ENCODE results near the gene GRM4.

The GRM4 gene

DNA sequence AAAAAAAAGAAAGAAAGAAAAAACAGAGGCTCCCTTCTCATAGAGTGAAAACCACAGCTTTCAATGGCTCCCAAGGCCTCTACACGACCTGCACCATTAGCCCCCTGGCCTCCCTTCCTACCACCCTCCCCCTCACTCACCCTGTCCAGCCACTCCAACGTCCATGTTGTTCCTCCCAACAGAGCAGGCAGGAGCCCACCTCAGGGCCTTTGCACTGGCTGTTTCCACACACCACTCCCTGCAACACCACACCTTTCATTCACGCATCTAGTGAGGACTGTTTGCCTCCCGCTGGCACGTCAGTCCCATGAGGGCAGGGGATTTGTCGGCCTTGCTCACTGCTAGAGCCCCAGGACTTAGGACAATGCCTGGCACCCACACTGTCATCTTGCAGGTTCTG, 39.5 kb downstream of the GRM4 start:
- DNase-seq, result no peak

DNA sequence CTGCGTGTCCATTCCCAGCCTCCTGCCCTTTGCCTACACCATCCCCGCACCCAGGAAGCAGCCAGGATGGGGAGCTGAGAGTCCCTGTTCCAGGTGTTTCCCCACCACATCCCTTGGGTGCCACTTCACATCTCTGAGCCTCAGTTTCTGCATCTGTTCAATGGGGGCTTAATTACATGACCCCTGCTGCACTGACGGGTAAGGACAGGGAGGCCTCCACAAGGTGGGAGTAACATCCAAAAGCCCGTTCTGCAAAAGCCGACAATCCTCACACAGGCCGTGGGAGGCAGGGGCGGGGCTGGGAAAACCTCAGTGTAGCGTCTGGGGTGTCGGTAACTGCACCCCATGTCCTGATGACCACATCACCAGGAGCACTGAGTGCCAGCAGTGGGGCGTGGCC, 41.3 kb downstream of the GRM4 start:
- DNase-seq, result no peak

DNA sequence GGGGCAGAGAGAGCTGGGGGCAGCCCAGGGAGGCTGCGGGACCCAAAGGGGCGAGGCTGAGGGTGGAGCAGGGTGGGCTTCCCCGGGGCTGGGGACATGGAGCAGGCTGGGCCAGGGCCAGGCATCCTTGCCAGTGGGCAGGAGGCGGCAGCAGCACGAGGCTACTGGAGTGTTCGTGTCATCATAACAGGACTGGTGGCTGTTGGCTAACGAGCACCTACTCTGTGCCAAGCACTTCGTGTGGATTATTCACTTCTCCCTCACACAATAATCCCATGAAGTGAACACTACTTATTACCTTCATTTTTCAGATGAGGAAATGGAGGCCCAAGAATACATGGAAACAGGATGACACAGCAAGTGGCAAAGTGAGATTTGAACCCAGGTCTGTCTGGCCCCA, 41.7 kb downstream of the GRM4 start:
- DNase-seq, result no peak

DNA sequence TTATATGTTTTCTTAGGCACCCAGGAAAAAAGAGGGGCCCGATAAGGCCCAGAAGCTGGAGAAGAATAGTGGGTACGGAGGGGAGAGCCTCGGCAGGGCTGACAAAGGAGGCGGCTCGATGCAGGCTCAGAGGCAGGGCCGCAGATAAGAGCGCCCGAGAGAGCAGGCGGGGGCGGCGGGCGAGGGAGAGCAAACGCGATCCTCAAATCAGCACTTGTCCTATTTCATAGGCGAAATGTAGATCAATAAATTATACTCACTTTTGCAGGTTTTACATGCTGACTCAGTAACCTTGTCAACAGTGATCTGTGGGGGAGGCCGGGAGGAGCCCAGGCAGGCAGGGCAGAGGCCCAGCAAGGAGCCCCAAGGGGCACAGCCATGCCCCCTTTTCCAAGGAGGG, 42.6 kb downstream of the GRM4 start:
- DNase-seq, result no peak

DNA sequence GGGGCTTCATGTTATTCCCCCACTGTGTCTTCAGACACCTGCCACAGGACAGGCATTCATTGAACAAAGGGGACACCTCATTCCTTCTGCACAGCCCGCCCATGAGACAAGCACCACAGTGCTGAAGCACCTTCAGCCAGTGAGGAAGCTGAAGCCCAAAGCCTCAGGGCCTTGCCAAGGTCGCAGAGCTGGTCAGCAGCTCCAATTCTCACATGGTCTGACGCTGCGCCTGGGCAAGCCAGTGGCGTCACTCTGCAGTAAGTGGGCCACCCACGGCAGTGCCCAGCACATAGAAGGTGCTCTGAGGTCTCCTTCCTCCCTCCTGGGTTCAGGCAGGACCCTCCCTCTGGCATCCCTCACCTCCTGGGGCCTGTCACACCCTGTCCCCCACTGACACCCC, 43.2 kb downstream of the GRM4 start:
- no peak for DNase-seq

DNA sequence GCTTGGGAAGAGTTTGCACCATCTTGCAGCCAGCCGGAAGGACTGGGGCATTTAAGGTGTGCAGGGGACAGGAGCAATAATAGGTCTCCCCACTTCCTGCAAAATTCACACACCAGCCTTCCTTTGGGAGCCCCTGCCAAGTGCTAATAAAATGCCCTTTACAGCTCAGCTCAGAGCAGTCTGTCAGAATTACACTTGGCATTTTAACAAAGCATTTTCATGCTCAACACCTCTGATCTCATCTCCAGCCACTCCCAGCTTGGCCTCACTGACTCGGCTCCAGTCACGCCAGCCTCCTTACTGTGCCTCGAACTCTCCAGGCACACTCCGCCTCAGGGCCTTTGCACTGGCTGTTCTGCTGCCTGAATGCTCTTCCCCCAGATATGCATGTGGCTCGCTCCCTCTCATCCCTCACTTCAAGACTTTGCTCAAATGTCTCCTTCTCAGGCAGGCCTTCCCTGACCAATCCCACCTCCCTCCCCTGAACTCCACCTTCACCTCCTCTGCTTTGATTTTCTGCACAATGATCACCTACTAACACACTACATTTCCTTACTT, 43.7 kb downstream of the GRM4 start:
- no peak for DNase-seq

DNA sequence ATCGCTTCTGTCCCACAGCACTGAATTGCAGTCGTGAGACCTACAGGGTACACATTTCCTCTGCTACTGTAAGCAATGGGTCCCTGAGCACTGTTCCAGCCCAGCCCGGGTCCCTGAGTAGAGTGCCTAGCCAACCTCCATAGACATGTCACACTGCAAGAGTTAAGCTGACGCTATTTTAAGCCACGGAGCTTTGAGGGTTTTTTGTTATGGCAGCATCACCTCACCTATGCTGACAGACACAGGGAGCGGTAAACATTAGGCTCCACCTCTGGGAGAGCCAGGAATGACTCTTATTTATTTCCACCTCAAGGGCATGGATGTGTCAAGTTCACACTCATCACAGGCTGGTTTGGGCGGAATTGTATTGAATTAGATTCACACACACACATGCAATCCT, 45.1 kb downstream of the GRM4 start:
- no peak for DNase-seq

DNA sequence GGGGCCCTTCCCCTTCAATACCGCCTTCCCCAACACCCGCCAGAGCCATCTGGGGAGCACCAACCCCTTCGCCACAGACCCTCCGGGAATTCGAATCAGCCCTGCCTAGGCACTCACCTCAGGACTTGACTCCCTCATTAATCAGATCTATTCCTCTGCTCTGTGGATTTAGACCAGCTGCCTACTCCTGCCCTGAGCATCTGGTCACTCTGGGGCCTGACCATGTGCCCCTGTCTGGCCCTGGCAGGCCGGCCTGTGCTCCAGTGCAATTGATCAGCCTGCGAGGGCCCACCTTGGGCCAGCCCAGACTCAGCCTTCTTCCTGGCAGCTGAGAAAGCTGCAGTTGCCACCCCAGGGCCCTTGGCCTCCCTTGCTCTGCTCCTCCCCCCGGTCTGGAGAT, 46.0 kb downstream of the GRM4 start:
- no peak for DNase-seq

DNA sequence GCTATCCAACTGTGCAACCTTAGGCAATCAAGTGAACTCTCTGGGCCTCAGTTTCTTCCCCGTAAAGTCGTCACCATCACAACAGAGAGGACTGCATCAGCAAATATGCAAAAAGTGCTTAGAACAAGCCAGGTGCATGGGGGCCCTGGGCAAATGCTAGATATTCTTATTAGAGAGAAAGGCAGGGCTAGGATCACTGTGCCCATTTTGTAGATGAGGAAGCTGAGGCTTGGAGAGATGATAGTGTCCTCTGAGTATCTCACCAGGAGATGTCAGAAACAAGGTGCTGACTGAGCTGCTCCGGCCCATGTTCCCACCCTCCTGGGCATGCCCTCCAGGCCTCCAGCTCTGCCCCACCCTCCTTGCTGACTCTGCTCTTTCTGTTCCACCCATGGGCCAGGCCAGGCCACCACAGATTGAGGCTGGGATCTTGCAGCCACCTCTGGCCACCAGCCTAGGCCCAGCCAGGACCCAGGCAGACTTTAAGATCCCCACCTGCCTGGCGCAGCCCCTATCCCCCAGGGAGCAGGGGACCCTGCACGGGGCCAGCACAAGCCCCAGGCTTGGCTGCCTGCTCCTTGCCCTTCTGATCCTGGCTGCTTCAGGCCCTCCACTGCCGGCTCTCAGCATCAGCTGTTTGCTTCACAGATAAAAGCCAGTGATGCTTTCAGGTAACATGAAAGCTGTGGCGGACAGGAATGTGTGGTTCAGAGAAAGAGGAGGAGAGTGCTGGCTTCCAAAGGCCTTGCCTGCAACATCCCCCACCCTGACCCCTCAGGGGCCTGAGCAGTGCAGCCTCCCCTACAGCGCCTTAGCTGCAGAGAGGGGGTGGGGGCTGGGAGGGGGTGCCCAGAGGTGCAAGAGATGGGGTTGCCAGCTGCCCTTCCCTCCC, 47.6 kb downstream of the GRM4 start:
- DNase-seq, result no peak

DNA sequence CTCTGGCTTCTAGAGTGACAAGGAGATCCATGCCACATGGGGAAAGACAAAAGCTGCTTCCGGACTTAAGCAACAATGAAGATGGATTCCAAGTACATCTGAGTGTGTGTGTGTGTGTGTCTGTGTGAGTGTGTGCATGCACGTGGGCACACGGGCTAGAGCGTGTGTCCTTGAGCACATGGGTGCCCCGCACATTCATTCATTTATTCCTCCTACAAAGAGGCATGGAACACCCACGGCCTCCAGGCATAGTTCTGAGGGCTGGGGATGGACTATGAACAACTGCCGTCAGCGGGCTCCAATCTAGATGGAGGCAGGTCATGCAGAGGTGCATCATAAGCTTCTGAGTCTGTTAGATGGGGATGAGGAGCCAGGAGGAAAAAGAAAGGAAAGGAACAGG, 49.1 kb downstream of the GRM4 start:
- DNase-seq, result no peak

DNA sequence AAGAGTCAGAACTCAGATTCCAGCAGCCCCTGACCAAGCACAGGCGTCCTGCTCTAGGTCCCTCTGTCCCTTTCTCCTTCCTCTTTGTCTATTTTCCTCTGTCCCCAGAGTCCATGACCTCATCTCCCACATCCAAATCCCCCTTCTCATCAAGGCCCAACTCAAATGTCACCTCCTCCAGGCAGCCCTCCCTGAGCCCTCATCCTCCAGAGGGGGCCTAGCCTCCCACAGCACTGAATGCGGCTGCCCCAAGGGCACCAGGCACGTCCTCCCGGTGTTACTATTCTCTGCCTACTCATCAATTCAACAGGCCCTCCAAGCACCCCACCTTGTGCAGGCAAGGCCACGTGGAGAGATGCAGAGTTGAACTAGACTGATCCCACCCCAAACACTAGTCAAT, 49.7 kb downstream of the GRM4 start:
- DNase-seq, result no peak

DNA sequence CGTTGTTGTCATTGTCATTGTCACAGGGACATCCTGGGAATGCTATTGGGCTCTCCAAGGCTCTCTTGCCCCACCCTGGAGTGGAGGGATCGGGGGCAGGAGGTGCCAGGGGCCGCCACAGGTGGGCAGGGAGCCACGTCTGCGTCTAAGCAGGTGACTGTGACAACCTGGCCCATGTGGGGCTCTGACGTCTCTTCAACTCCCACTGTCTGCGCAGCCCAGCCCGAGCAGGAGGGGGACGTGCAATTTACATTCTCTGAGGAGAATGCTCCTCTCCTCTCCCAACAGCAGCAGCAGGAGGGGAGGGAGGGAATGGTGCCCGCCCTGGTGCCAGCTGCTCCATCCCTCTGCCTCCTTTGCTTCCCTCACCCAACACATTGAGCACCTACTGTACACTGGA, 50.1 kb downstream of the GRM4 start:
- no peak for DNase-seq

DNA sequence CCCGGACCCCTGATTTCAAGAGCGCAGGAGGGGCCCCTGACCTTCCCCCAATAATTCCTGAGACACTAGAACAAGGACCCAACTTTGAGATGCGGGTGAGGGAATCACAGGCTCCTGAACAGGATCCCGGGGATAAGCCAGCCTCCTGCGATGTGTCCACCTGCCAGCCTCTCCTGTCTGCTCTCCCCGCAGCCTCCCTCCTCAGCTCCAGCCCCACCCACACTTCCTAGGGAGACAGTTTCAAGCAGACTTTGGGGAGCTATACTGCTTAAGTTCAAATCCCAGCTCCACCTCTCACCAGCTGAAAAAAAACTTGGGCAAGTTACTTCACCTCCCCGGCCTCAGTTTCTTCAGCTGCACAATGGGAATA, 50.8 kb downstream of the GRM4 start:
- no peak for DNase-seq

DNA sequence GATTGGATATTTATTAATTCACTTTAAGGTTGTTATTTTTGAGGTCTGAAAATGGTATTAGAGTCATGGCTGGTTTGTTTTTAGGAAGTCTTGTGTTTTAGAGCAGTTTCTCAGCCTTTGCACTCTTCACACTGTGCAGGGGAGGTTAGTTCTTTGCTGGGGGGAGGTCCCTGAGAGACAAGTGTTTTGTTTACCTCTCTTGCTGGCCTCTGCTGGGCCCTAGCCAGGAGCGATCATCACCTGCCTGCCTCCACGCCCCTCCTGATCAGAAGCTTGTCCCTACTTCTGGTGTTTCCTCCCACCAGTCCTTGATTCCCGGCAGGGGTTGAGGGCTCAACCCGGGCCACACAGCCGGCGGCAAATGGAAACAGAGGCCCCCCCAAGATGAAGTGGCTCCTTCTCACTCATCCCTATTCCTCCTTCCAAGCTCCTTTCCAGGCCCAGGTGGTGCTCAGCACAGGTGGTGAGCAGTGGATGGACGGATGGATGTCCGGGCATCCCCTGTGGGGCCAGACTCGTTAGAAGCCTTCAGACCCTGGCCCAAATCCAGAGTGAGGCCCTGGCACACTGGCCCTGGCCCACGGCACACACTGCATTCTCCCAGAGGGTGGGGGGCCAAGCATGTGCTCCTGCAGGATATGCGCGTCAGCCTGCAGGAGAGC, 51.3 kb downstream of the GRM4 start:
- no peak for DNase-seq

DNA sequence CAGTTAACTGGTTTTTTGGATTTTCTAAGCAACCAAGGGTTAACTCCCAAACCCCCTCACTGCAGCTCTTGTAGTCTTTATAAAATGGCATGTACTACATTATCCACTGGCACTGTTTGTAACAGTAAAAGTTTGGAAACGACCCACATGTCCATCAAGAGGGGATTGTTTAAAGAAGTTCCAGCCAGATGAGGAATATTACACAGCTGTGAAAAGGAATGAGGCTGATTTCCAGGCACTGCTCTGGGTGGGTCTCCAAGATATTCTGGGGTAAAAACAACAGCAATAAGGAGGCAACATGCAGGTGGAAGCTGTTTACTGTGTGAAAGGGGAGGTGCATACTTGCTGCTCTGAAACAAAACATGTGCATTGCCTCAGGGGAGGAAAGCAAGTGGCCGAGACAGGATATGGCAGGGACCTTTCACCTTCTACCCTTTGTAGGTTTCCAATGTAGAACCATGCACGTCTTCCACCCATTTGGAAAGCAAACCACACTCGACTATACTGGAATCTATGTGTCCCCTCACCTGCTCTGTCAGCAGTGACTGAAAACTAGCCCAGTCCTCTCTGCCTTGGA, 51.9 kb downstream of the GRM4 start:
- no peak for DNase-seq

DNA sequence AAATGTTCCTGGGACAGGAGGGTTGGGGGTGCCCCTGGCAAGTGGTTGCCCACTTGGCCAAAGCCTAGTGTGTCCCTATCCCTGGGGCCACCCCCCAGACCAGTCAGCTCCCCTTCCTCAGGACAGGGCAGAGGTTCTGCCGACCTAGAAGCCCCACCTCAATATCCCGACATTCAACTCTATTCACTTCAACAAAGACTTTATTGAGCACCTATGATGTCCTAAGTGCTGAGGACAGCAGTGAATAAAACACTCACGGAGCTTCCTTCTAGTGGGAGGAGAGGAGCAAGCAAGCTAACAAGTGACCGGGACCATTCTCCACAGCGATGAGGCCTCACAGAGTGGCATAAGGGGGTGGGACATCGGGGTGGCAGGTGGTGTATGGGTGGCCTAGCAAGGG, 52.7 kb downstream of the GRM4 start:
- DNase-seq, result no peak

DNA sequence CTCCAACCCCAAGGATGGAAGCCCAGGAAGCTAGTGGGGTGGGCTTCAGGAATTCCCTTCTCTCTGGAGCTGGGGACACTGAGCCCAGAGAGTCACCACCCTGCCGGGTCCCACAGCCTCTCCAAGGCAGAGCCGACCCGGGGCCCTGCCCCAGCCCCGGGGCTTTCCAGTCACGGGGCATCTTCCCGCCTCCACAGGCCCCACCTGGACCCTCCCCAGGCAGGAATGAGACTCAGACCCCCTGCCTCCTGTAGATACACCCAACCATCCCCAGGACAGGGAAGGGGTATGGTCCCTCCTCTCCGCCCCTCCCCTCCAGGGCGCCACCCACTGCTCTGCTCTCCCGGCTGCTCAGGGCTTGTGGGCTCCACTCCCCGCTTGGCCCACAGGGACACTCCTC, 53.3 kb downstream of the GRM4 start:
- DNase-seq, result no peak

DNA sequence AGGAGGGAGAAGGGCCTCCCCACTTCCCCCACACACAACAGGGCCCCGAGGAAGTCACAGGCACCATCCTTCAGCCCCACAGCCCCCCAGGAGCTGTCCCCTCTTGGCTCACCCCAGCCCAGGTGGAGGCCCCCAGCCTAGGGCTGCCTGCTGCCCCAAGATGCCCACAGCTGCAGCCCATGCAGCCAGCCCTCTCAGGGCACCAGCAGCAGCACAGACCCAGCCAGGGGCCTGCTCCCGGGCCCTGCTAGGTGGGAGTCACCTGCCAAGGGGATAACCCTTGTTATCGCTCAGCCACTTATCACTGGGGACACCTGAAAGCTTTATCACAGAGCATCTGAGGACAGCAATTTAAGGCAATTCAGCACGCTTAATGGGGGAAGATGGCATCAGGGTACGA, 55.0 kb downstream of the GRM4 start:
- no peak for DNase-seq

DNA sequence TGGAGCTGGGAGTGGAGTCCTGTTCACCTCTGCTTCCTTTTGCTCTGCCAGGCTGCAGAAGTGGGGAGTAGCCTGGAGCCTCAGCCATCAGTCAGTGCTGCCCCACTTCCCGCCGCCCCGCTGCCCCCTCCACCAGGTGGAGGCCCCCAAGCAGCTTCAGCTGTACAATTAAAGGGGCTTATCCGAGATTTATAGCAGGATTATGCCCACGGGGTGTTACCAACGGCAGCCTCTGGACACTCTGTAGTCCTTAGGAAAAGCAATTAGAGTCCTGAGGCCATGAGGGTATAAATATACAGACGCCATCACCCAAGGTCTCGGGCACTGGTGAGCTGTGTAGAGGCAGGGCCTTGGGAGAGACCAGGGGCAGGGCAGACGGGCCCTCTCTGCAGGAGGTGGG, 55.4 kb downstream of the GRM4 start:
- peak; percentile 83 for DNase-seq

DNA sequence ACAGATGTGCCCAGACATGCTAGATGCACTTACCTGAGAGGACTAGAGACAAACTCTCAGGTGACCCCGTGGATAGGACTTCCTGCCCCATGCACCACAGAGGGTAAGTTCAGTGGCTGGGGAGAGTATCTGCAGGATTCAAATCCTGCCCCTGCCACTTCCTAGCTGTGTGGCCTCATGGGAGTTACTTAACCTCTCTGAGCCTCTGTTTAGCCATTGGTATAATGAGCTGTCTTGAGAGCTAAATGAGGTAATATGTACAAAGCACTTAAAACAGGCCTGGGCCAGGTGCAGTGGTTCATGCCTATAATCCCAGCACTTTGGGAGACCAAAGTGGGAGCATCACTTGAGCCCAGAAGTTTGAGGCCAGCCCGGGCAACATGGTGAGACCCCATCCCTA, 59.3 kb downstream of the GRM4 start:
- no peak for DNase-seq

DNA sequence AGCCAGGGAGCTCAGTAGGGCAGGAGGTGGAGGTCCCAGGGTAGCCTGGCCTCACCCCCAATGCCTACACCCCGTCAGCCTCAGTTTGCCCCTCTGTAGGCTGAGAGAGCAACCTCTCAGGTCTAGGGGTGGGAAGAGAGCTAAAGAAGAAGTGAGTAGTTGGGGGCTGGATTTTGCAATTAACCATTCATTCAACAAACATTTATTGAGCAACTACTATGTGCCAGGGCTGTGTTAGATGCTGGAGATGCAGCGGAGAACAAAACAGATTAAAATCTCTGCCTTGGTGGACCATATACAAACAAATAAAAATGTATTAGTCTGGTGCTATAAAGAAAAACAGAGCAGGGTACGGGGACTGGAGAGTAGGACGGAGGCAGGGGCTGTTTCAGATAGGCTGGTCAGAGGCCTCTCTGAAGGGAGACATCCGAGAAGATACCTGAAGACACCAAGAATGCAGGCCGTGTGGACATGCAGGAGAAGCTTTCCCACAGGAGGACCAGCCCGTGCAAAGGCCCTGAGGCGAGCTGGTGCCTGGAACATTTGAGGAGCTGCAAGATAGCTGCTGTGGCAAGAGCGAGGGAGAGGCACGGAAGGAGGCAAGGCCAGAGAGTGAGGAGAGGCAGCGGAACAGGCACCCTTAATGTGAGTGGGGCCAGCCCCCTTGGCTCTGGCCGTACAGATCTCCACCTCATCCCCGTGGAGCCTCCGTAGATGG, 60.3 kb downstream of the GRM4 start:
- no peak for DNase-seq

DNA sequence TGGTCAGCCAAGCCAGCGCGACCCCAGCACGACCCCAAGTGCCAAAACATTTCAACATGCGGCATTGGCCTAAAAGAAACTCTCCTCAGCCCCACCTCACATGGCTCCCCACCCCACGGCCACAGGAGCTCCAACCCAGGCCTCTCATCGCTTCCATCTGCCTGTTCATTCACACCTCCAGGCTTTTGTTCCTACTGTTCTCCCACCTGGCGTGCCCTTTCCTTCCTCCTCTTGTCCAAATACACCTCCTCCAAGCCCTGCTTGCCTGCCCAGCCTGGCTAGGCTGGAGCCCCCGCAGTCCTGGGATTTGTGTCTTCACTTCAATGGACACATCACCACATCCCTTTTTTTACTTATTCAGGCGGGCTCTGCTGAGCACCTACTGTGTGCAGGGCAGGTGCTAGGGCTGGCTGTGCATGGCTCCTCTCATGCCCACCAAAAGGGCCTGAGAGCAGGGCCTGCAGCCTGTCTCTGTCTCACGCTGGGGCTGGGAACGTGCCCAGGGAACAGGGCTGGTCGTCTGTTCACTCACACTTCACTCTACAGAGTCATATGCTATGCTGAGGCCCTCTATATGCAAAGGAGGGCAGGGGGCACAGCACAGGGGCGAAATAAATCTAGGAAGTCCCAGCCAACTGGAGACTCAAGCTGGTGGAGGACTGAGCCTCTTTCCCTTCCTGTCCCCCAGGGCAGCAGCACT, 61.1 kb downstream of the GRM4 start:
- DNase-seq, result no peak
